ENCODE results near the gene ZBTB44. TPM values are rescaled to one million over a fixed set of nuclear protein-coding genes. Genes with fewer than 3 reads are reported as not detected.
A peak's percentile ranks its signal among the peaks of the same experiment; 100 is the strongest.
"Not testable (repeated sequence)": the region's sequence is repeated elsewhere in the genome, so short reads cannot be mapped to it uniquely, and the experiment has no call there.

Gene ZBTB44
- total RNA-seq, 1 donor from 2014 or later, result 44.8 TPM

DNA sequence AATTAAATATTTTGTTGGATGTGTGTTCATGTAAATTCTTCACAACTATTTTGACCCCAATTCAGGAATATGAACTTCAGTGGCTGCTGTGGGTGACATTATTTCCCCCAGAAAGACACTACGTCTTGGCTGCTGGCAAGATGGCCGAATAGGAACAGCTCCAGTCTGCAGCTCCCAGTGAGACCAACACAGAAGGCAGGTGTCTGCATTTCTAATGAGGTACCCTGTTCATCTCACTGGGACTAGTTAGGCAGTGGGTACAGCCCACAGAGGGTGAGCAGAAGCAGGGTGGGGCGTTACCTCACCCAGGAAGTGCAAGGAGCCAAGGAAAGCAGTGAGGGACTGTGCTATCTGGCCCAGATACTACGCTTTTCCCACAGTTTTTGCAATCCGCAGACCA, 65.3 kb downstream of the ZBTB44 start:
- no peak for DNase-seq (ENCODE audit: low spot score)

DNA sequence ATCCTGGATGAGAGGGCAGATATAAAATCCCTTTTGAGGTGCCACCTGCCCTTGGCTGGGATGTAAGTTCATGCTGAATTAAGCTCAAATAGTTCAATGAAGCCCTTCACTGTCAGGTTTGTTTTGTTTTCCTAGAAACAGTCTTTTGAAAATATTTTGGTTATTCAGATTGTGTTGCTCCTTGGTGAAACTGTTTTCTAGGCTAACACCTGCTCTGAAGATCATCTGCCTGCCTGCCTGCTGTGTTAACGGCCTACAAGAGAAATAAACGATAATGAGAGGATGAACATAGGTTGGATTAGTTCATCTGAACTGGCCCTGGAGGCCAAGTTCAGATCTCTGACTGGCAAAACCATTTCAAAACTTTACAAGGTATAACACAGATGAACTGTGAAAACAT, 67.4 kb downstream of the ZBTB44 start:
- DNase-seq (ENCODE audit: low spot score), result no peak

DNA sequence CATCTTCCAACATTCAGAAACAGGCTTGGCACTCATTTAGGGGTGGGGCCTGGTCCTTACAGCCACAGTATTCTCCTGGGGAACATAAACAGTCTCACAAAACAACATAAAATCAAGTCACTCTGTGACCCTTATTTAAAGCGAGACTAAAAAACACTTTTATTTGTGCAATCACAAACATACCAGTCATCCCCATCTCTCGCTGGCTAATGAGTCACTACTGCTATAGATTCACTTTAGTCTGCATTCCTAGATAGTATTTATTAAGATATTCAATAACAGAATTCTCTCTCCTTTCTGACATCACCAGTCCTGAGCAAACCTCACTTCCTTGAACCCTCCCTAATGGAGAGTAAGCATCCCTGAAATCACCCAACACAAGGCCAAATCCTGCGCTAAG, 68.0 kb downstream of the ZBTB44 start:
- no peak for DNase-seq (ENCODE audit: low spot score)

DNA sequence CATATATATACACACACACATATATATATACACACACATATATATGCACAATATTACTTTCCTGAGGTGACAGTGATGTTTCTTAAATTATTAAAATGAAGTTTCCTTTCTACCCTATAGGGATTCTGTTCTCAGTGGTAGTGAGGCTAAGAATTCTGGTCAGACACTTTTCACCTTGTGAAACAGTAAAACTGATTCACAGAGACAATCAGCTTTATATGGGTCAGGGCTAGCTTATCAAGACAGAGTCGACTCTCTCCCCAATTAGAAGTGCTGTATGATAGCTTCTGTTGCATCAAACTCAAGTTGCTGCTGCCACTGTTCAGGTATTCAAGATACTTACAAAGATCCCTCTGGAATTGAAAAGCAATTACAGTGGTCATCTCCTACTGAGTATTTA, 68.4 kb downstream of the ZBTB44 start:
- no peak for DNase-seq (ENCODE audit: low spot score)

DNA sequence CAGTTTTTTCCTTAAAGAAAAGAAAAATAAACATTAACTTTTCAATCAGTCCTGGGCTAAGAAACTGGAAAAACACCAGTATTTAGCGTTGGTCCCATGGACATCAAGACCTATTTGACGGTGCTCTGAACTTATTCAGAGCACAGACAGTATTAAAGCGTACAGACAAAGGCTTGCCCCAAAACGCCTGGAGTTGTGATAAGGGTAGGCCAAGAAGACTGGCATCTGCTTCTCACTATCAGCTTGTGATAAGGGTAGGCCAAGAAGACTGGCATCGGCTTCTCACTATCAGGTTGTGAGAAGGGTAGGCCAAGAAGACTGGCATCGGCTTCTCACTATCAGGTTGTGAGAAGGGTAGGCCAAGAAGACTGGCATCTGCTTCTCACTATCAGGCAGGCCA, 69.3 kb downstream of the ZBTB44 start:
- DNase-seq (ENCODE audit: low spot score), result not testable (repeated sequence)

DNA sequence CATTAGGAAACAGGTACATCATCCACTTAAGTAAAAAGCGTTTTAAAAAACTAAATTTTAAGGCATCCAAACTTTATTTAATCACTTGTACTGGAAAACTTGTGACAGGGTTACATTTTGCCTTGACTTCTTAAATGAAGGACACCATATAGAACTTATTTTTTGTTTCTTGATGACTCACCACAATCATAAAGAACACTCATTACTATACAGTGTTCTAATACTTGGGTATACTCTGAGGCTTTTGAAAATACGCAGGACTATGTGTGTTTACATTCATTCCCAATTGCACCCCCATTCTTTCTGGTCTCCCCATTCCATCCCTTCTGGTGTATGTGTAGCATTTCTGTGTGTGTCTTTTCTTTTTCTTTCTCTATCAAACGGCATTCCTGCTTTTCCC, 69.9 kb downstream of the ZBTB44 start:
- no peak for DNase-seq (ENCODE audit: low spot score)

DNA sequence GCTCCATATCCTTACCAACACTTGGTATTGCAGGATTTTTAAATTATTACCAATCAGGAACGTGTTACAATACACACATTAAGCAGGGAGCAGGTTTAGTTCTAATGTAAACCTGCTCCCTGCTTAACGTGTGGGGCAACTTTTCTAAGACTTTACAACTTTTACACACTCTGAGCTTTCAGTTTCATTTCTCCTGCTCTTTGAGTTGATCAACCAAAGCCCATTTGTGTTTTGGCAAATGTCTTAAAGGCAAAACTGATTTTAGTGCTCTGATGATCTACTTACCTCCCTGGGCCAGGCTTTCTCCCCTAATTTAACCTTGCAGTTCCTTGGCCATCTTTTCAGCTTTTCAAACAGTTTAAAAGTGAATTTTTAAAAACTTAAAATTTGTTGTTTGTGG, 70.9 kb downstream of the ZBTB44 start:
- no peak for DNase-seq (ENCODE audit: low spot score)

DNA sequence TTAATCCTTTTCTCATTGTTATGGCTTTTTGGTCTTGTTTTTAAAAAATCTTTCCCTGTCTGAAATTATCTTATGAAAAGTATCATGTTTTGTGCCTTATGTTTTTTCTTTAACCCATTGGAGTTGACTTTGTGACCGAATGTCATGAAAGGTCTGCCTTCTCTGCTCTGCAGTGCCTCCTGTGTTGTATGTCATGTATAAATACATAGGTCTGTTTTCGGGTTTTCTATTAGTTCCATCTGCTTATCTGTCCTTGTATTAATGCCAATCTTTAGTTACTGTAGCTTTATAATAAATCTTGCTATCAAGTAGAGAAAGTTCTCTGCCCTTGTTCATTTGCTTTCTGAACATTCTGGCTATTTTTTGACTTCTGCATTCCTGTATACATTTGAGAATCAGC, 73.0 kb downstream of the ZBTB44 start:
- DNase-seq (ENCODE audit: low spot score), result no peak

DNA sequence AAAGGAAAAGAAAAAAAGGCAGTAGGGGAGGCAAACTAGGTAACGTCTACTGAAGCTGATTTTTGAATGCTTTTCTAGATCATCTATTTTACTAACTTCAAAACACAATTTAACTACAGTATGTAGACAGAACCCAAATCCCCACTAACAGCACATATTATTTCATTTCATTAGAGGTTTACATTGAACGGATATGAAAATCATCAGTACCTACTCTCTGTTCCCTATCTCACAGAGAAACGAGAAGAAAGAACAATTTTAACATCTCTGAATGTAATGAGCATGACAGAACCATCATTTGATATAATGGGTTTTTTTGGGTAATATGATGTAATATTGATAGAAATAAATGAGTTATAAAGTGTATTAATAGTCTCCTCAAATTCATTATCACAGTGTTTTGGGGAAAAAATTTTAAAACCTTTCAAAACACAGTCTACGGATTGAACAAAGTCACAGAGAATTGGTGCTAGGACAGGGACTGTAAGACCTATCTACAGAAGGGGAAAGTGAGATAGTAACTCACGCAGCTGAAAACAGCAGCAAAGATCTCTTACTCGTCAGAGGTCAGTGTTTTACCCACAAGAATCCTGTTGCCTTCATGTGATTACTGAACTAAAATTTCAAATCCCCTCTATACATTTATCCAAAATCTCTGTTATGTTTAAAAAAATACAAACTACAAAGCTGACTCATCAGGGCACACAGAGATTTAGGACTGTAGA, 77.3 kb downstream of the ZBTB44 start:
- DNase-seq (ENCODE audit: low spot score), result no peak

DNA sequence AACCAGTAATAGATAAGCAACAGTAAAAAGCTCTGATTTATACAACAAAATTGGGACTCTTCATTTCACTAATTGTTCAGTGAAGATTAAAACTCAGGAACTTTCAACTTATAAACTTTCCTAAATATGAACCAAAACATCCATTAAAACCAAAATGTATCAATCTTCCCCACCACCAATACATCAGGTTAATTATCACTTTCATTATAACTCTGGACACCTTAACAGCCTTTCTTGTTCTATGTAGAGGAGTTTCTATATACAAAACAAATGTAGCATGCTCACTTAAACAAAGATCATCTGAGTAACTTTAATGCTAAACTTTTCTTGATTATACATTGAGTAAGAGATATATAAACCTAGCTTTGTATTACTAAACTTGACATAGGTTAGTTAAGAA, 80.4 kb downstream of the ZBTB44 start:
- DNase-seq (ENCODE audit: low spot score), result no peak

DNA sequence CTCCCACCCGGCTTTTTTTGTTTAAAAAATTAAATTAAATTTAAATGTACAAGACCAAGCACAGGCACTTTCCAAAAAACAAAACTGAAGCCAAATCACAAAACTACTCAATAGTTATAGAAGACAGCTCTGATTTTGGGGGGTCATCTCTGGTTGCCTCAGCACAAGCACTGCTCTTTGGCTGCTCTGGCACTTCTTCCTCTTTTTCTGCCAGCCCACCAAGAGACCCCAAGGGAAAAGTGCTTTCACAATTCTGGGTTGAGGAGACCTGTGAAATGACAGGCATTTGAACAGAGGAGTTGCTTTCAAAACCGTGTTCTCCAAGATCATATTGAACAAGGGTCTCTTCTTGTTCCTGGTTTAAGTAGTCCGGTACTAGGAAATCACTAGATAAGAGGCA, 80.8 kb downstream of the ZBTB44 start:
- DNase-seq (ENCODE audit: low spot score), result not testable (repeated sequence)

DNA sequence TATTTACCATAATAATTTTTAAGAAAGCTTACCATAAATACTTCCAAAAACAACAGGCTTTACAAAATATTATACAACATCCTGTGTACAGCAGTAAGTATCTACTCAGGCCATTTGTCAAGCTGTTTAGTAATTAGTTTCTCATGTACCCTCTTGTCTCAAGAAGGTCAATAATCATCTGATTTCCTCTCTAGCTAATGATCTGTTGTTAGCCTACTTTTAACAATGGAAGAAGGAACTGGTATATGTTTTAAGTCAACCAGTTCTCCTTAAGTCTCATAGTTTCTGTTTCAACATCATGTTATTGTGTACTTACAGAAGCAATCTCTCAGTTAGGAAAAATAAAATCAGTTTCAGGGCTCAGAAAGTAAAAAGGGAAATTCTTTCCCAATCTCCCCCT, 81.2 kb downstream of the ZBTB44 start:
- not testable (repeated sequence) for DNase-seq (ENCODE audit: low spot score)

DNA sequence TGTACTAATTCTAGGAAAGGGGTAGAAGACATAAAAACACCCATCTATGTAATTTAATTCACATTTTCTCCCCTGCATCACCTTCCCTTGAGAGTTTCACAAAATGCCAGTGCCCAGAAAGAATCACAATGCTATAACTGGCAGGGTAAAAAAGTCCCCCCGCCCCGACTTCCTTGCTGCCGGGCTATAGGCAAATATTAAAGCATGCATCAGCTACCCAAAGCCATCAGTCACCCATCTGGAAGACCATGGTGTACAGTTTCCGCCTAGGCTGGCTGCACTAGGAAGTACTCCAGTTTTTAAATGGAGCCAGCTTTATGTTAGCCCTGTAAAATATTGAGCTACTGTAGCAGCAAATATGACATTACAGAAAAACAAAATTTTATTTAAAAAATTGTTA, 87.3 kb downstream of the ZBTB44 start:
- no peak for DNase-seq (ENCODE audit: low spot score)

DNA sequence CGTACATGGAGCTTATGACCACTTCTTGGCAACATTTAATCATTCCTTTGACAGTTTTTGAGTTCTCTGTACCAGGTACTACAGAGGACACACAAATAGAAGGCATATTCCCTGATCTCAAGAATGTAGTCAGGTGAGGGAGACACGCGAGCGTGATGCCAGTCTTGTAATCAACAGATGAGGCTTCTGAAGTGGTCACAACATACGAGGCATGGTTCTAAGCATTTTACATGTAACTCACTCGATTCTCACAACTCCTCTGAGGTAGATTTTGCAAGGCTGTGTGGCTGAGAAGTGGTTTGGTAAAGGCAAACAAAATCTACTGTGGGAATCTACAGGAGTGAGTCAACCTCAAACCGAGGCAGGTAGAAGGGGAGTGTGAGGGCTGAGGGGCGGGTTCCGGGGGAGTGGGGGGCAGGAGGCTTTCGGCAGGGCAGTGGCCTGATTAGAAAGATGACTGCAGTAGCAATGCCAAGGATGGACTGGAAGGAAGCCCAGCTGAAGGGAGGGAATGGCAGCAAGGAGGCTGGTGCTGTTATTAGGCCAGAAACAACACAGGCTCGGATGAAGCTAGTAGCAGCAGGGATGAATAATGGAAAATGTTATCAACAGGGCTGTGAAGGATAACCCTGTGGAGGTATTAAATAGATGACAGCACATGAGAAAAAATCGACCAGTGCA, 91.3 kb downstream of the ZBTB44 start:
- no peak for DNase-seq (ENCODE audit: low spot score)

DNA sequence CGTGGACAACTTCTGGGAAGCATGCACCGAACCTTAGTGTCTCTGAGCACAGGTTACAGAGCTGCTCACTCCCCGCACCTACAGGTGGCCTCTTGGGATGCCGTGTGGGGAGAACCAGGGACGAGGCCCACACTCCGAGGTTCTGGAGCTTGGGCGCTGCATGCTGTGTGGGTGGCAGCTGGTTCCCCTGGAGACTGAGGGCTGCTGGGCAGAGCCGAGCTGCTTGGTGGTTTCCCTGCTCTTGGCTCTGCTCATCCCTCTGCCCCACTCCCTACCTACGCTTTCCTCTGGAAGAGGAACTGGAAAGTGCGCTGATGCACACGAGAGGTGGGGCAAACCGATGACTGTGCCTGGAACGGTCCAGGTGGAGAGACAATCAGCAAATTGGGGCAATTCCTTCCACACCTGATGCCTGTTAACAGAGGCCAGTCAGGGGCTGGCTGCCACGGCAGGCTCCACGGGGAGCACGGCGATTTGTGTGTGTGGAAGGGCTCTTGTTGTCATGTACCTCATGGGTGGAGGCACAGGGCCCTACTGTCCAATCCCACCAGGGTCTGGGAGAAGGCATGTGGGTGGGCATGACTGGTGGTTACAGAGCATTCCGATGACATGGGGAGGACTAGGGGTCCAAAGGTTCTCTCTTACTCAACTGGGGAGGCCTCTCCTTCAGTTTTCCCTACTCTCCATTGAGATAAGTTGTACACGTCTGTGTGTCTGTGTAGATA, 94.2 kb downstream of the ZBTB44 start:
- DNase-seq (ENCODE audit: low spot score), result peak; percentile 5

DNA sequence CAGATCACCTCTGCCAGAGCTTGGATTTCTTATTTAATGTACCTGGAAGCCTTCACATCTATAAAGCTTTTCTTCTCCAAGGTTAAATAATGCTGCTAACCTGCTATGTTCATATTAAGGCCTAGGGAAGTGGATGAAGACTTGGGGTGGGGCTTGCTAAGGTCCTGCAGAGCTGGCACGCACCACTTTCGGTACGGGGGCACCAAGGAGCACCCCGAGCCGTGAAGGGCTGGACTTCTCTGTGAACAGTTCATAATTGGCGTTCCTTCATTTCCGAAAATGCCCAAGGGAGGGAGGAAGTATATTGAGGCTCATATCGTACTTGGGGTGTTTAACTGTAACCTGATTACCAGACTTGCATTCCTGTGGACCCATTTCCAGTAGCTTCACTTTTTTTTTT, 95.6 kb downstream of the ZBTB44 start:
- DNase-seq (ENCODE audit: low spot score), result no peak

DNA sequence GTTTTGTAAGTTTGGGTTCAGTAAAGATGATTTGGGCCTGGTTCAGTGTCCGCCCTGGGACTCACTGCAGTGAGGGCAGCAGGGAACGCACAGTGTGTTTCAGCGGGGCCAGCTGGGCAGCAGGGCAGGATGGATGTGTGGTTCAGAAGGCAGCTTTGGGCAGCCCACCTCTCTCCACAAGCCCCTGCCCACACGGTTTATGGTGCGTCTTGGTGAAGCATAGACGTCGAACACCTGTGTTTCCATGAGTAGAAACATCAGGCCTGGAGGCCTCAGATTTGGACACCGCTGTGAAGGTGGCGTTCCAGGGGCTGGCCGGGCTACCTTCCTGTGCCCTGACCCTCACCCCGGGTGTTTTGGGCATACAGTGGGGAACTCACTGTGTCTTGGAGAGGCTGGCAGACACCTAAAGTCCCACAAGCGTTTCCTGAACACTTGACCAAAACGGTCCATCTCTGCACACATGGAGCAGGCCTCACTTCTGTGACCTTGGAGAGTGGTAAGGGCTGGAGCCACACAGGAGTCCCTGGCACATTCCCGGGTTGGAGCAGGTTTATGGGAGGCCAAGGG, 96.1 kb downstream of the ZBTB44 start:
- DNase-seq (ENCODE audit: low spot score), result peak; percentile 7

DNA sequence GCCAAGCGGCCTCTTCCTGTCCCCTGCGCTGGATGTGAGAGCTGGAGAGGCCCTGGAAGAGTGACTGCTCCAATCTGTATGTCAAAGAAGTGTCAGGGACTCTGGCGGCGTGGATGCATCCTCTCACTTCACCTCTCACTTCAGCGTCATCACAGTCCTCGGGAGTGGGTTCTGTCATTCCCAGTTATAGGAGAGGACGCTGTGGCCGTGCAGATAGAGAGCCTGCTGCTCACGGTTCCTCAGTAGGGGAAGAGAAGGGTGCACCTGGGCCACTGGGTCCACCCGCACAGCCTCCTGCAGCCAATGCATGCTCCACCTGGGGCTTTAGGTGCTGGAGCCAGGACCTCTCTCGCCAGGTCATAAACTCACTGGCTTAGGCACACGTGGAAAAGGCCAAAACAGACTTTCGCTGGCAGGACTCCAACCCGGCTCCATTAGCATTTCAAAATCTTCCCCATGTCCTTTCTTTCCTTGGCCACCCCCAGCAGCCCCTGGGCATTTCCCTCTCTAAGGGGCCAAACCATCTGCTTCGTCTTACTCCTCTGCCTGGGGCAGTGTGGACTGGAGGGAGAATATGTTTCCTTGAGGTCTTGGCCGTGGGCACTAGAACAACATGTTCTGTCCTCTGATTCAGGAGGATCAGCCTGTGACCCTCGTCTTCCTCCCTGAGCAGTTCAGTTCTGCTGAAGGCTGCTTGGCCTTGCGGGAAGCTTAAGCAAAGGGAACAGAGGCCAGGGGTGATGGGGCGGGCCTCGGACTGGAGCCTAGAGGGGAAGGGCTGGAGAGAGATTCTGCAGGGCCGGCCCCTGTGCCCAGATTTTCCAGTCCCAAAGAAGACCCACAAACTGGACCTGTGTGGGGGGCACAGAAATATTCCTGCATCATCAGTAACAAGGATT, 97.3 kb downstream of the ZBTB44 start:
- DNase-seq (ENCODE audit: low spot score), result peak; percentile 9

DNA sequence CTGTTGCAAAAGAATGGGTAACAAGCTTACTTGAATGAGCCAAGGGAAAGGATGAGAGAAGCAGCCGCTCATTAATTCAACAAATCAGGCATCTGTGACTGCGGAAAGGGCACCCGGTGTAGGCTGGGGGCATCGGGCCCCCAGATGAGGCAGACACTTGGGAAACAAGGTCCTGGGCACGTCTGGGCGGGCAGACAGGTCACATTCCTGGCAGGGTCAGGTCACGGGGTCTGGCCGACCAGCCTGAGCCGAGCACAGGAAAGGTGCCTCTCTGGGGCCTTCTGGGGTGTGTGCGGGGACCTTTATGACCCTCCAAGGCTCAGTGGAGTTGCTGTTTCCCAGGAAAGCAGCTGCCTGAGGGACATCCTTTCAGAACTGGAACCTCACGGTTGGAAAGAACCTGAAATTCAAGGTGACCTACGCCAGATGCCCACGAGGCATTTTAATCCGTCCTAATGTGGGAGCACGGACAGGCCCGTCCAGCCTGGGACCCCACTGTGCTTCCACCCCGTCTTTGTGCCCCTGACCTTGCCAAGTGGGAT, 98.1 kb downstream of the ZBTB44 start:
- peak; percentile 5 for DNase-seq (ENCODE audit: low spot score)

DNA sequence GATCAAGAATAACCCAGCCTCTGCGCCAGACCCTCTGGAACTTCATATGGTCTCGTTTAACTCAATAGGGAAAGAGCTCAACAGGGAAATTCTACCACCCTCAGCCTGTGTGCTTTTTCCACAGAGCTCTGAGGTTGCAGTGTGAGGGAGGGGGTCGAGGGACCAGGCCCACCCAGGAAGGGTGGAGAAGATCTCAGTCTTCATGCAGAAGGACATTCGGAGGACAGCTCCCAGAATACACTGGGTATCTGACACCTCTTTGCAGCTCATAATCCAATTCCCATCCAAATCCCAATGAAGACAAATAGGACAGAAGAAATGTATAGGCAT, 98.5 kb downstream of the ZBTB44 start:
- DNase-seq (ENCODE audit: low spot score), result peak; percentile 5

DNA sequence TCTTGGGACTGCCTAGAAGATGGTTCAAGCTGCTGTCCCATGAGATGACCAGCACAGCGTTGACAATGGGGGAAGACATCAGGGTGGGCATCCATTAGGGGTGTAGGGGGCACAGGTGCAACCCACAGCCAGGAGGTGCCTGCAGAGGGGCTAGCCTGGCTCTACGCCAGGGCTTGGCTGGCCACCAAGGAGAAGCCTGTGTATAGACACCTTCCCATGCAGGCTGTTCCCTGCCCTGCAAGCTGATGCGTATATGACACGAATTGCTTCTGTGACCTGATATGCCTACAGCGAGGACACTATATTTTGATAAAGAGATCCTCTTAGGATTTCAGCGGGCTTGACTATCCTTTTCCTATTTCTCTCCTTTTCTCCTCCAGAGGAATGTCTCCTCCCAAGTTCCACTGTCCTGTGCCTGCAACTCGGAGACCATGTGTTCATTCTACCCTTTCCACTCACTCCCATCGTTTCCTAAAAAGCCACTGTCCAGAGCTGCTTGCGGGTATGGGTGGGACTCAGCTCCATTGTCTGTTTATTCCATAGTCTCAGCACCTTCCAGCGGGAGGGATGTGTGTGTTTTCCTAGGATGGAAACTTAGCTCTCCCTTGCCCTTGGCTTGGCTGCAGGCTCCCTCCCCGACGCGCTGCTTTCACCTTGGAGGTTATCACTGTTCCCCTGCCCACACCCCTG, 99.0 kb downstream of the ZBTB44 start:
- peak; percentile 6 for DNase-seq (ENCODE audit: low spot score)
